ENCODE data around the gene ALDH3B1.

DNA sequence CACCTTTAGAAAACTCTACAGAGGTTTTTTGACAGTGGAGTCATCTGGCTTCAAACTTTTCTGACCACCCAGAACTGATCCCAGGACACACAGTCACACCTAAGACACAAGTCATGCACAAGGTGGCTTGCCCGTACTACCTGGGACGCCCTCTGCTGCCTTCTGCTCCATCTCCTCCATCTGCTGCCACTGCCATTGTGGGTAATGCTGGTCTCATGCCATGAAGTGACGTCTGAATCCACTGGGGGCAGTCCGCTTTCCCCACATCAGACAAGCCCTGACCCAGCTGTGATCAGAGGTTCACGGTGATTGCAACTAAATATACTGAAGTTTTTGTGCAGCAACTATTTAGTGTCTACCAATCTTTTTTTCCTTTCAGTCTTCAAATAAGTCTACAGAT lies 14.9 kb downstream of the ALDH3B1 start:
- TF ChIP-seq, protein P1, sequence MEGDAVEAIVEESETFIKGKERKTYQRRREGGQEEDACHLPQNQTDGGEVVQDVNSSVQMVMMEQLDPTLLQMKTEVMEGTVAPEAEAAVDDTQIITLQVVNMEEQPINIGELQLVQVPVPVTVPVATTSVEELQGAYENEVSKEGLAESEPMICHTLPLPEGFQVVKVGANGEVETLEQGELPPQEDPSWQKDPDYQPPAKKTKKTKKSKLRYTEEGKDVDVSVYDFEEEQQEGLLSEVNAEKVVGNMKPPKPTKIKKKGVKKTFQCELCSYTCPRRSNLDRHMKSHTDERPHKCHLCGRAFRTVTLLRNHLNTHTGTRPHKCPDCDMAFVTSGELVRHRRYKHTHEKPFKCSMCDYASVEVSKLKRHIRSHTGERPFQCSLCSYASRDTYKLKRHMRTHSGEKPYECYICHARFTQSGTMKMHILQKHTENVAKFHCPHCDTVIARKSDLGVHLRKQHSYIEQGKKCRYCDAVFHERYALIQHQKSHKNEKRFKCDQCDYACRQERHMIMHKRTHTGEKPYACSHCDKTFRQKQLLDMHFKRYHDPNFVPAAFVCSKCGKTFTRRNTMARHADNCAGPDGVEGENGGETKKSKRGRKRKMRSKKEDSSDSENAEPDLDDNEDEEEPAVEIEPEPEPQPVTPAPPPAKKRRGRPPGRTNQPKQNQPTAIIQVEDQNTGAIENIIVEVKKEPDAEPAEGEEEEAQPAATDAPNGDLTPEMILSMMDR (IDR thresholded peaks at IDR 0.05), result no peak
- no peak for TF ChIP-seq POLR2A (IDR thresholded peaks at IDR 0.05)

All from lower leg skin (tissue), 3 donors.